ENCODE data around the gene STK33.

The STK33 gene

DNA sequence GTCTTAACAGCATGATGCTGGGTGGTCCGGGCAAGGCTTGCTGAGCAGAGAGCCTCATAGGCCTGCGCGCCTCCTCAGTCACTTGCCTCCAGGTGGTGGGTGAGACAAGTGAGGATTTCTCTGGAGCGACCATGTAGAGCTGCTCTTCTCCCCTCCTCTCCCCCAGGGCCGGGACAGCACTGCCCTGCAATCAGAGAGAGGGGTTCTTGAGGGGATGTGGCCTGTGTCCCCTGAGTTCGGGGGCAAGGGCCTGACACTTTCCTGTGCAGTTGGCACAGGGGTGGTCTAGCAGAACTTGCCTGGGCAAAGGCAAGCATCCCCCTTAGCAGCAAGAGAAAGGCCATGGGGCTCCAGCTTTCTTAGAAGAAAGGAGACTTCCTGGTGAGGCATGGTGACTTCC, 234.5 kb downstream of the STK33 start (continued):
- TF ChIP-seq EGR2 (tag by site-specific recombination; IDR thresholded peaks at IDR 0.05; ENCODE audit: low read depth), result no peak
- TF ChIP-seq GLI2 (tag by site-specific recombination; IDR thresholded peaks at IDR 0.05; ENCODE audit: borderline replicate concordance, low read depth), result no peak
- no peak for TF ChIP-seq ZNF654 (tag by site-specific recombination; IDR thresholded peaks at IDR 0.05; ENCODE audit: low read depth)
- TF ChIP-seq, protein P1, sequence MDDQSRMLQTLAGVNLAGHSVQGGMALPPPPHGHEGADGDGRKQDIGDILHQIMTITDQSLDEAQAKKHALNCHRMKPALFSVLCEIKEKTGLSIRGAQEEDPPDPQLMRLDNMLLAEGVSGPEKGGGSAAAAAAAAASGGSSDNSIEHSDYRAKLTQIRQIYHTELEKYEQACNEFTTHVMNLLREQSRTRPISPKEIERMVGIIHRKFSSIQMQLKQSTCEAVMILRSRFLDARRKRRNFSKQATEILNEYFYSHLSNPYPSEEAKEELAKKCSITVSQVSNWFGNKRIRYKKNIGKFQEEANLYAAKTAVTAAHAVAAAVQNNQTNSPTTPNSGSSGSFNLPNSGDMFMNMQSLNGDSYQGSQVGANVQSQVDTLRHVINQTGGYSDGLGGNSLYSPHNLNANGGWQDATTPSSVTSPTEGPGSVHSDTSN (CRISPR knock-in tag; IDR thresholded peaks at IDR 0.05), result no peak
- TF ChIP-seq ZNF24 (tag by site-specific recombination; IDR thresholded peaks at IDR 0.05), result no peak
- no peak for TF ChIP-seq BCL11A (tag by site-specific recombination; IDR thresholded peaks at IDR 0.05; ENCODE audit: low read depth)
- TF ChIP-seq SCRT1 (tag by site-specific recombination; IDR thresholded peaks at IDR 0.05; ENCODE audit: borderline replicate concordance), result no peak

DNA sequence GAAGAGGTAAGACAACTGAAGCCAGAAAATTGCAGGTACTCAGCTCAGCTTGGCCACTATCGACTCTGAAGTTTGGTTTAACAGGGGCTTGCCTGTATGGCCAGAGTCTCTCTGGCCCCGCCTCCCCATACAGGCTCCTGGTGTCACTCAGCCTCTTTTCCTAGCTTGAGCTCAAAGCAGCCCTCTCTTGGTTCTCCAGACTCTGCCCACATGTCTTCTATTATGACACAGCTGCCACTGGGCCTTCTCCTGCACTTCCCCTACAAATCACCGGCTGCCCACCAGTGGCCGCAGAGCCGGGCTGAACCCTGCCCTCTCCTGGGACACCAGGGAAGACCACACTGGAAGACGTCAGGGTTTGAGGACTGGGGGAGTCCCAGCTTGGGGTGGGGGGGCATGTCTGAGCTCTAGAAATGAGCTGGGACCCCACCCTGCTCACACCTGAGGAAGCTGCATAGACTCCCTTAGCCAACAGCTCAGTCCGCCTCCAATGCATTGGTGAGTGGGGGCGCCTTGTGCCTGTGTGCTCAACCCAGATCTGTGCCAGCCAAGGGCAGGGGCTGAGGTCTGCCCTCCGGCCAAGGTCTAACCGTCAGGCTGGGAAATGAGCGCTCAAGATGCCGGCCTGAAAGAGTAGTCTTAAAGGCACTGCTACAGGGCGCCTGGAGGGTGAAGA, 236.0 kb downstream of the STK33 start:
- Histone ChIP-seq H3K4me1 (ENCODE audit: control insufficient read depth, insufficient read depth, low read length) (no peaks in the 10 kb centered on the region), H3K27ac (ENCODE audit: extremely low read depth, low read depth, low read length) (no peak overlapping the region), H3K4me3 (ENCODE audit: low read depth, low read length) (no peak overlapping the region), H3K9me3 (ENCODE audit: control insufficient read depth, insufficient read depth, low read depth, low read length) (no peaks in the 10 kb centered on the region), H3K36me3 (ENCODE audit: control insufficient read depth in 2 of 2, insufficient read depth in 1 of 2, low read length in 2 of 2) (no peaks in the 10 kb centered on the region)
- TF ChIP-seq ZBTB7A (tag by site-specific recombination; IDR thresholded peaks at IDR 0.05; ENCODE audit: low read depth), result no peak
- TF ChIP-seq ZNF561 (tag by site-specific recombination; IDR thresholded peaks at IDR 0.05; ENCODE audit: borderline replicate concordance), result no peak
- TF ChIP-seq ZNF48 (tag by site-specific recombination; IDR thresholded peaks at IDR 0.05), result no peak
- TF ChIP-seq, protein P2, sequence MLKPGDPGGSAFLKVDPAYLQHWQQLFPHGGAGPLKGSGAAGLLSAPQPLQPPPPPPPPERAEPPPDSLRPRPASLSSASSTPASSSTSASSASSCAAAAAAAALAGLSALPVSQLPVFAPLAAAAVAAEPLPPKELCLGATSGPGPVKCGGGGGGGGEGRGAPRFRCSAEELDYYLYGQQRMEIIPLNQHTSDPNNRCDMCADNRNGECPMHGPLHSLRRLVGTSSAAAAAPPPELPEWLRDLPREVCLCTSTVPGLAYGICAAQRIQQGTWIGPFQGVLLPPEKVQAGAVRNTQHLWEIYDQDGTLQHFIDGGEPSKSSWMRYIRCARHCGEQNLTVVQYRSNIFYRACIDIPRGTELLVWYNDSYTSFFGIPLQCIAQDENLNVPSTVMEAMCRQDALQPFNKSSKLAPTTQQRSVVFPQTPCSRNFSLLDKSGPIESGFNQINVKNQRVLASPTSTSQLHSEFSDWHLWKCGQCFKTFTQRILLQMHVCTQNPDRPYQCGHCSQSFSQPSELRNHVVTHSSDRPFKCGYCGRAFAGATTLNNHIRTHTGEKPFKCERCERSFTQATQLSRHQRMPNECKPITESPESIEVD (tag by site-specific recombination; IDR thresholded peaks at IDR 0.05), result no peak
- TF ChIP-seq, protein P3, sequence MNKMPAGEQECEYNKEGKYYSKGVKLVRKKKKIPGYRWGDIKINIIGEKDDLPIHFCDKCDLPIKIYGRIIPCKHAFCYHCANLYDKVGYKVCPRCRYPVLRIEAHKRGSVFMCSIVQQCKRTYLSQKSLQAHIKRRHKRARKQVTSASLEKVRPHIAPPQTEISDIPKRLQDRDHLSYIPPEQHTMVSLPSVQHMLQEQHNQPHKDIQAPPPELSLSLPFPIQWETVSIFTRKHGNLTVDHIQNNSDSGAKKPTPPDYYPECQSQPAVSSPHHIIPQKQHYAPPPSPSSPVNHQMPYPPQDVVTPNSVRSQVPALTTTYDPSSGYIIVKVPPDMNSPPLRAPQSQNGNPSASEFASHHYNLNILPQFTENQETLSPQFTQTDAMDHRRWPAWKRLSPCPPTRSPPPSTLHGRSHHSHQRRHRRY (tag by site-specific recombination; IDR thresholded peaks at IDR 0.05), result no peak
- TF ChIP-seq SP2 (tag by site-specific recombination; IDR thresholded peaks at IDR 0.05), result no peak
- TF ChIP-seq KLF16 (tag by site-specific recombination; IDR thresholded peaks at IDR 0.05), result no peak
- TF ChIP-seq ZNF701 (tag by site-specific recombination; IDR thresholded peaks at IDR 0.05), result no peak
- no peak for TF ChIP-seq ZFP37 (tag by site-specific recombination; IDR thresholded peaks at IDR 0.05)
- no peak for TF ChIP-seq ZNF473 (tag by site-specific recombination; IDR thresholded peaks at IDR 0.05)
- TF ChIP-seq ZNF544 (tag by site-specific recombination; IDR thresholded peaks at IDR 0.05), result no peak
- TF ChIP-seq ZNF23 (tag by site-specific recombination; IDR thresholded peaks at IDR 0.05; ENCODE audit: borderline replicate concordance), result no peak
- no peak for TF ChIP-seq ZNF132 (tag by site-specific recombination; IDR thresholded peaks at IDR 0.05; ENCODE audit: borderline replicate concordance)
- TF ChIP-seq, protein P4, sequence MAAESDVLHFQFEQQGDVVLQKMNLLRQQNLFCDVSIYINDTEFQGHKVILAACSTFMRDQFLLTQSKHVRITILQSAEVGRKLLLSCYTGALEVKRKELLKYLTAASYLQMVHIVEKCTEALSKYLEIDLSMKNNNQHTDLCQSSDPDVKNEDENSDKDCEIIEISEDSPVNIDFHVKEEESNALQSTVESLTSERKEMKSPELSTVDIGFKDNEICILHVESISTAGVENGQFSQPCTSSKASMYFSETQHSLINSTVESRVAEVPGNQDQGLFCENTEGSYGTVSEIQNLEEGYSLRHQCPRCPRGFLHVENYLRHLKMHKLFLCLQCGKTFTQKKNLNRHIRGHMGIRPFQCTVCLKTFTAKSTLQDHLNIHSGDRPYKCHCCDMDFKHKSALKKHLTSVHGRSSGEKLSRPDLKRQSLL (tag by site-specific recombination; IDR thresholded peaks at IDR 0.05), result no peak
- POLR2A ChIA-PET, result no interaction called here
- CTCF ChIA-PET, result interaction anchor here (0.7 to 1.2 kb wide), 2 partner anchors 138 to 254 kb away, joined by 3 read pairs; no protein-coding TSS in a partner anchor

Data from HEK293 (cell line).